Stimulated activated CD4-positive, alpha-beta T cell treated with anti-CD3 and anti-CD28 coated beads, TNF-alpha, amount 100 ng/mL, for 48 hours (primary cell): ENCODE measurements around the gene HLA-DMA.

Source experiments
- DNase-seq, 3 donors: peaks; one replicate each; pipeline ENCODE4 v3.0.0-alpha.2; 2020; ENCODE audit warnings: low read depth in 3 of 3

The HLA-DMA gene

GRCh38 chr6:32974541-32975308 lies 21.8 kb upstream of the HLA-DMA start:
- no peak for DNase-seq

DNA sequence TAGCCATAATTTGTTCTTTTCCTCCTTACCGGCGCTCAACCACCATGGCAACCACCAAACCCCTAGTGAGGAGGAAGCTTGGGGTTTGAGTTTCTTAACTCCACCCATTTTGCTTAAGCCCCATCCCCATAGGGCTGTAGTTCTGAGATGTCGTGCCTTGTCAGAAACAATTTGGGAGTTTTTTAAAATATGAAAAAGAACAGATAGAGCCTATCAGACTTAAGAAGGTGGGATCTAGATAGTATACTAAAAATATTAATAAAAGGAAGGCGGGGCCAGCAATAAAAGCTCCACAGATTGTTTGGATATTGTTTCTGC lies 21.1 kb upstream of the HLA-DMA start:
- no peak for DNase-seq

- DNase-seq, result peak in 2 of 3 donors; percentile 29 to 42
These were observed 20.5 kb upstream of the HLA-DMA start for GRCh38 chr6:32973144-32974015.

- DNase-seq, result peak in 1 of 3 donors; percentile 35
These were observed 19.7 kb upstream of the HLA-DMA start for GRCh38 chr6:32972353-32973143.

DNA sequence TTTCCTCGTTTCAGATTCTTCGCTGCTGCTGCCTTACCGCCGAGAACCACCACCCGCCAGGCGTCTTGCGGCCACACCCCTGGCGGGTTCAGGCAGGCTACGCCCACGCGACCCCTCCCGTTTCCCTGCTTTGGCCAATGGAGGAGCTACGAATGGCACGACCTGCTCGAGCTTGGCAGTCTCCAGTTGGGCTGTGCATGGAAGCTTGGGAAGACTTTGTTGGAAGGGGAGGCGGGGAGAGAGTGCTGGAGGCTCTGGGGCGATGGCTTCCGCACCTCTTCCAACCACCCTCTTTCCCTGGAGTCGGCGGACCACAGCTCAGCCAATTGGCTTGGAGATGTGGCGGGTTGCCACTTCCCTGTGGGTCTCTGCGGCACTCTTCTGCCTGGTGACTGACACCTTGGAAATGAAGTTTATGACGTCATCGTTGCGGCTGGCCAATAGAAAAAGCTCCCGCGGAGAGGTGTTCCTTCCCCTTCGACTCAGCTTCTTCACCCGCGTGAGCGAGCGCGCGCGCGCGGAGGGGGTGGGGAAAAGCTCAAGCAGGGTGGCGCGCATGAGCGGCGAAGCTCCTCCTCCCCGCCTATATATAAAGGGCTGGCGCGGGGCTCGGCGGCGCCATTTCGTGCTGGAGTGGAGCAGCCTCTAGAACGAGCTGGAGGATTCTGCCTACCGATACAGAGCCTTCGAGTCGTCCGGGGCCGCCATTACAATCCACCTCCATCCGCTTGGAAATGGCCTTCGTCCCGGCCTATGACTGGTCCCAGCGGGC lies 18.9 kb upstream of the HLA-DMA start:
- DNase-seq, result peak; percentile 99

DNA sequence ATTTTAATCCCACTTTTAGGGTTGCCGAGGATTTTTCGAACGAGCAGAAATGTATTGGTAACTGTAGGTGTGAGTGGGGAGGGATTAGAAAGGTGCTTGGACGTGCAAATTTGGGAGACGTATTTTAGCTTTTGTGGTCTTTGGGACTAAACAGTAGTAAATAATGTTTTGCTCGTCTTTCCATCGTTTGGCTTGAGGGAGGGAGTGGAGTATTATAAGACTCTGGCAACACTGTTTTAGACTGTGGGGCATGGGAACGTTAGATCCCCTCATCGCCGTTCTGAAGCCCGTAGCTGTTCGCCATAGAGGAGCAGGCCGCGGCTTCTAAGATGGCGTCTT lies 18.3 kb upstream of the HLA-DMA start:
- DNase-seq, result no peak

- DNase-seq, result peak; percentile 77 to 85 (median 84)
These were observed 17.7 kb upstream of the HLA-DMA start for GRCh38 chr6:32970413-32971241.

- DNase-seq, result peak; percentile 55 to 76 (median 68)
These were observed 17.0 kb upstream of the HLA-DMA start for GRCh38 chr6:32969685-32970412.

GRCh38 chr6:32968867-32969684 lies 16.2 kb upstream of the HLA-DMA start:
- DNase-seq, result peak in 2 of 3 donors; percentile 59 to 64

DNA sequence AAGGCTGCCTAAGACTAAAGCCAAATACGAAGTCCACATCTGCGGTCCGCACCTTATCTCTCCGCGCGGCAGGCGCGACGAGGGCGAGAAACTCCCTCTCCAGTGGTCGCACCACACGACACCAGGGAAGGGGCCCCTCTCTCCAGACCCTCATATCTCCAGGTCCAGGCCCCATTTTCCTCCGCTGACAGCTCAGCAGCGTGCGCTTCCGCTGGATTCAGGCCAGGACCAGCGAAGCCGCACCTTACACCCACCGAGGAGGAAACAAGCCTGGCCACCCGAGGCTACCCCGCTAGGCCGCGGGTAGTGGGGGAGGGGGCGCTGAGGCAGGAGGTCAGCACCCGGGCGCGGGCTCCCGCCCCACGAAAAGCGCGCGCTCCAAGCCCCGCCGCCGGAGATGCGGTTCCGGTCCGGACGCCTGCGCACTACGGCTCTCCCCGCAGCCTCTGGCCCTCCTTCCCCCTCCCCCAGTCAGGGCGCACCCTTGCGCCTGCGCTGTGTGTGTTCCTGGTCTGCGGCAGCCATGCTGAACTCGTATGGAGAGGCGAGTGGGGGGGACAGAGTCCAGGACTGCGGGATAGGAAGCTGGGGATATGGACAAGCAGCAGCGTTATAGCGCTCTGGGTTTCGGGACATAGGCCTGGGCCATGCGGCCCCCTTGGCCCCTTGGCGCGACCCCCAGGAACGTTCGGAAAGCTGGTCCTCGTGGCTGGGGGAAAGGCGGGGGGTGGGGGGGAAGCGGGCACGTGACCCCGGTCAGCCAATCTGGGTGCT lies 15.4 kb upstream of the HLA-DMA start, which contains the start of gene BRD2:
TSS of gene BRD2 (plus strand) at position 502 of the 774 bp plus-strand sequence. CDS start 4,305 bp downstream, outside the sequence.
- DNase-seq, result peak; percentile 92 to 93 (median 92)

- DNase-seq, result no peak
These were observed 14.5 kb upstream of the HLA-DMA start for GRCh38 chr6:32967151-32968091.

DNA sequence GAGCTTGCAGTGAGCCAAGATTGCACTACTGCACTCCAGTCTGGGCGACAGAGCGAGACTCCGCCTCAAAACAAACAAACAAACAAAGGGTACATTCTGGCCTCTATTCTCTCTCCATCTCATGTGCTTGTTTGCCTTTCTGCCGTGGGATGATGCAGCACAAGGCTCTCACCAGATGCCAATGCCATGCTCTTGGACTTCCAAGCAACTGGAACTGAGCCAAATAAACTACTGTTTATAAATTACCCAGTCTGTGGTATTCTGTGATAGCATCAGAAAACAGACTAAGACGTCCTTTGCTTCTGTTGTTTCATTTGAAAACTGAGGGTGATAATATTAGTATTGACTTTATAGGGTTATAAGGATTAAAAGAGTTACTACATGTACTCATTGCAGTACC lies 11.9 kb upstream of the HLA-DMA start:
- DNase-seq, result no peak

GRCh38 chr6:32963866-32964265 lies 11.0 kb upstream of the HLA-DMA start:
- DNase-seq, result no peak

- DNase-seq, result no peak
These were observed 9.4 kb upstream of the HLA-DMA start for GRCh38 chr6:32962213-32962826.

- DNase-seq, result no peak
These were observed 7.7 kb upstream of the HLA-DMA start for GRCh38 chr6:32960563-32960962.

- DNase-seq, result no peak
These were observed 3.3 kb upstream of the HLA-DMA start for GRCh38 chr6:32956176-32956575.
